ENCODE results near the gene CCDC74A.
"Not testable (repeated sequence)": the region's sequence is repeated elsewhere in the genome, so short reads cannot be mapped to it uniquely, and the experiment has no call there.

Gene CCDC74A

GRCh38 chr2:131527131-131528001, at the start of gene CCDC74A:
Gene CCDC74A (plus strand): TSS chr2:131527888. CDS start chr2:131527971, 83 bp downstream.
- peak; percentile 72 for DNase-seq (ENCODE audit: low read depth)

GRCh38 chr2:131478074-131478849, 49.4 kb upstream of the CCDC74A start:
- not testable (repeated sequence) for DNase-seq (ENCODE audit: low read depth)

GRCh38 chr2:131478850-131479461, 48.7 kb upstream of the CCDC74A start:
- DNase-seq (ENCODE audit: low read depth), result not testable (repeated sequence)

GRCh38 chr2:131480351-131480750, 47.3 kb upstream of the CCDC74A start:
- not testable (repeated sequence) for DNase-seq (ENCODE audit: low read depth)

GRCh38 chr2:131482506-131483155, 45.1 kb upstream of the CCDC74A start:
- DNase-seq (ENCODE audit: low read depth), result not testable (repeated sequence)

- not testable (repeated sequence) for DNase-seq (ENCODE audit: low read depth)
These were observed 43.5 kb upstream of the CCDC74A start for GRCh38 chr2:131483981-131484820.

GRCh38 chr2:131484906-131485460, 42.7 kb upstream of the CCDC74A start:
- not testable (repeated sequence) for DNase-seq (ENCODE audit: low read depth)

GRCh38 chr2:131486201-131486902, 41.3 kb upstream of the CCDC74A start:
- not testable (repeated sequence) for DNase-seq (ENCODE audit: low read depth)

GRCh38 chr2:131488306-131489205, 39.1 kb upstream of the CCDC74A start:
- no peak for DNase-seq (ENCODE audit: low read depth)

GRCh38 chr2:131490616-131491468, 36.8 kb upstream of the CCDC74A start:
- peak; percentile 12 for DNase-seq (ENCODE audit: low read depth)

- not testable (repeated sequence) for DNase-seq (ENCODE audit: low read depth)
These were observed 36.2 kb upstream of the CCDC74A start for GRCh38 chr2:131491469-131491836.

- not testable (repeated sequence) for DNase-seq (ENCODE audit: low read depth)
These were observed 35.7 kb upstream of the CCDC74A start, which contains the start of gene MZT2A for GRCh38 chr2:131492015-131492417. Gene MZT2A (minus strand): TSS chr2:131492397. CDS start chr2:131492376, 21 bp downstream.

GRCh38 chr2:131492418-131493198, 35.1 kb upstream of the CCDC74A start:
- peak; percentile 92 for DNase-seq (ENCODE audit: low read depth)

- no peak for DNase-seq (ENCODE audit: low read depth)
These were observed 34.3 kb upstream of the CCDC74A start for GRCh38 chr2:131493199-131493968.

- DNase-seq (ENCODE audit: low read depth), result not testable (repeated sequence)
These were observed 32.2 kb upstream of the CCDC74A start for GRCh38 chr2:131495506-131495905.

- not testable (repeated sequence) for DNase-seq (ENCODE audit: low read depth)
These were observed 29.2 kb upstream of the CCDC74A start for GRCh38 chr2:131498321-131498973.
